LNCAP (cell line): ENCODE data around the gene TTC28.

Experiments used
- CTCF ChIP-seq: fragments of 450-650 bp; IDR thresholded peaks from 2 replicates; pipeline ENCODE4 v1.5.1; 2017; ENCODE audit warnings: mild to moderate bottlenecking

TTC28 gene

GRCh38 chr22:28480000-28480715 lies 199.5 kb downstream of the TTC28 start:
- TF ChIP-seq CTCF, result no peak

GRCh38 chr22:28478564-28478963 lies 201.1 kb downstream of the TTC28 start:
- no peak for TF ChIP-seq CTCF

GRCh38 chr22:28477556-28477955 lies 202.1 kb downstream of the TTC28 start:
- no peak for TF ChIP-seq CTCF

- TF ChIP-seq CTCF, result no peak
Observed at GRCh38 chr22:28474330-28474729, 205.3 kb downstream of the TTC28 start.

GRCh38 chr22:28473258-28473657 lies 206.4 kb downstream of the TTC28 start:
- TF ChIP-seq CTCF, result no peak

GRCh38 chr22:28466399-28466798 lies 213.2 kb downstream of the TTC28 start:
- no peak for TF ChIP-seq CTCF

- TF ChIP-seq CTCF, result no peak
Observed at GRCh38 chr22:28465841-28466240, 213.8 kb downstream of the TTC28 start.

- no peak for TF ChIP-seq CTCF
Observed at GRCh38 chr22:28464127-28464526, 215.5 kb downstream of the TTC28 start.
